Measurements from ENCODE around the gene PRSS8.

The PRSS8 gene

DNA sequence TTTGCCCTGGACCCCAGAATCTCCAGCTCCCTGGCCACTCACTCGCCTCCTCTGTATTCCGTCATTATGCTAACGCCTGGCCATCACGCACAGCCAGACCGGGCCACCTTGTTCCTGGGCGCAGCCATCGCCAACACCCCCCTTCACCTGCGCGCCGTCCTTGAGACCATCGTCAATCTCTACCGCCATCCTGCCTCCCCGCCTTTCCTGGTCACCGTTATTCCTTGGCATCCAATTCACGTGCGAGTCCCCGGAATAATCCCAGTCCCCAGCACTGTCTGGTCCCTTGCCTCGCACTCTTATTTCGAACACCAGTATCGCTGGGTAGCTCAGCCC lies 41.5 kb downstream of the PRSS8 start:
- Histone ChIP-seq H3K27ac (ENCODE audit: low read depth, low read length, severe bottlenecking) (peak overlapping the region; percentile 78), H3K4me3 (ENCODE audit: extremely low read depth, insufficient read depth, low read length, poor library complexity, severe bottlenecking) (peak overlapping the region; percentile 94), H3K9me3 (ENCODE audit: control insufficient read depth, low read length) (no peaks in the 10 kb centered on the region), H3K36me3 (ENCODE audit: control insufficient read depth, insufficient read depth, low read length) (peaks cover 29% of the 10 kb centered on the region), H3K4me1 (ENCODE audit: control insufficient read depth, insufficient read depth, low read length, poor library complexity, severe bottlenecking) (peaks cover 7% of the 10 kb centered on the region)
- 0 to 1% methylated on average over 18 to 20 of the region's 20 CpGs for WGBS, 2 experiments (ENCODE audit: insufficient coverage in 2 of 2)

DNA sequence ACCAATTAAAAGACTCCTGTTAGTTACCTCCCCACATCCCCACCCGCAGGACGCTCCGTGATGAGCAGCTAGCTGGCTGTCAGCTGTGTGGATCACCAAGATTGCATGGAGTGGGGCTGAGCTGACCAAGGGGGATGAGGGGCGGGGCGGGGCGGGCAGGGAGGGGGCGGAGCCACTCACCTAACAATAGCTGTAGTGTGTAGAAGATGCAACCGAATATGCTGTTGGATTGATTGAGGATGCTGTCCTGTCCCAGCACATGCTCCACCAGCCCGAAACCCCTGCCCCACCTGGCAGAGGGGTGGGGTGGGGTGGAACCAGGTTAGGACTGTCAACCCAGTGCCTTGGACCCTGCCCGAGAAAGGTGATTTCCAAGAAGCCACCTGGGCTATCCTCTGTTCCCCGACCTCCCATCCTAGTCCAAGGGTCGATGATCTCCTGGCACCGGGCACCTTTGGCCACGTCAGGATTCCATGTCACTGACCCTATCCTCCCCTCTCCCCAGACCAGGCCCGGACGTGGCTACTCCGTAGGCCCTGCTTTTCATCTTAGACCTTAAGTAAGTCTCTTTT lies 42.3 kb downstream of the PRSS8 start:
- Histone ChIP-seq H3K27ac (ENCODE audit: low read depth, low read length, severe bottlenecking) (no peak overlapping the region), H3K4me3 (ENCODE audit: extremely low read depth, insufficient read depth, low read length, poor library complexity, severe bottlenecking) (peak overlapping the region; percentile 94), H3K4me1 (ENCODE audit: control insufficient read depth, insufficient read depth, low read length, poor library complexity, severe bottlenecking) (peaks cover 7% of the 10 kb centered on the region), H3K36me3 (ENCODE audit: control insufficient read depth, insufficient read depth, low read length) (peaks cover 37% of the 10 kb centered on the region), H3K9me3 (ENCODE audit: control insufficient read depth, low read length) (no peaks in the 10 kb centered on the region)
- 29 to 36% methylated on average over 7 to 8 of the region's 17 CpGs for WGBS, 2 experiments (ENCODE audit: insufficient coverage in 2 of 2)

GRCh38 chr16:31092330-31092729 lies 43.2 kb downstream of the PRSS8 start:
- H3K4me1 ChIP-seq (ENCODE audit: control insufficient read depth, insufficient read depth, low read length, poor library complexity, severe bottlenecking): peaks cover 7% of the 10 kb centered on the region
- no peak overlapping the region for H3K4me3 ChIP-seq (ENCODE audit: extremely low read depth, insufficient read depth, low read length, poor library complexity, severe bottlenecking)
- H3K9me3 ChIP-seq (ENCODE audit: control insufficient read depth, low read length): no peaks in the 10 kb centered on the region
- peaks cover 46% of the 10 kb centered on the region for H3K36me3 ChIP-seq (ENCODE audit: control insufficient read depth, insufficient read depth, low read length)
- 100% methylated on average over 2 to 3 of the region's 5 CpGs for WGBS, 2 experiments (ENCODE audit: insufficient coverage in 2 of 2)
- H3K27ac ChIP-seq (ENCODE audit: low read depth, low read length, severe bottlenecking): no peak overlapping the region

- Histone ChIP-seq H3K9me3 (ENCODE audit: control insufficient read depth, low read length) (no peaks in the 10 kb centered on the region), H3K4me1 (ENCODE audit: control insufficient read depth, insufficient read depth, low read length, poor library complexity, severe bottlenecking) (peaks cover 7% of the 10 kb centered on the region), H3K27ac (ENCODE audit: low read depth, low read length, severe bottlenecking) (no peak overlapping the region), H3K4me3 (ENCODE audit: extremely low read depth, insufficient read depth, low read length, poor library complexity, severe bottlenecking) (no peak overlapping the region), H3K36me3 (ENCODE audit: control insufficient read depth, insufficient read depth, low read length) (peaks cover 54% of the 10 kb centered on the region)
- 85% methylated on average over 2 of the region's 2 CpGs; no CpG with 5 or more reads in 1 of the 2 experiments for WGBS, 2 experiments (ENCODE audit: insufficient coverage in 2 of 2)
Observed at GRCh38 chr16:31090540-31090939, 45.0 kb downstream of the PRSS8 start.

GRCh38 chr16:31089199-31089598 lies 46.3 kb downstream of the PRSS8 start:
- H3K27ac ChIP-seq (ENCODE audit: low read depth, low read length, severe bottlenecking): no peak overlapping the region
- H3K9me3 ChIP-seq (ENCODE audit: control insufficient read depth, low read length): no peaks in the 10 kb centered on the region
- 96 to 100% methylated on average over 3 of the region's 8 CpGs for WGBS, 2 experiments (ENCODE audit: insufficient coverage in 2 of 2)
- no peak overlapping the region for H3K4me3 ChIP-seq (ENCODE audit: extremely low read depth, insufficient read depth, low read length, poor library complexity, severe bottlenecking)
- H3K4me1 ChIP-seq (ENCODE audit: control insufficient read depth, insufficient read depth, low read length, poor library complexity, severe bottlenecking): peaks cover 7% of the 10 kb centered on the region
- H3K36me3 ChIP-seq (ENCODE audit: control insufficient read depth, insufficient read depth, low read length): peaks cover 60% of the 10 kb centered on the region

GRCh38 chr16:31088459-31089183 lies 46.9 kb downstream of the PRSS8 start, which contains the start of gene PRSS53:
Gene PRSS53 (minus strand): TSS chr16:31088943. CDS start chr16:31088809, 134 bp downstream.
- Histone ChIP-seq H3K4me1 (ENCODE audit: control insufficient read depth, insufficient read depth, low read length, poor library complexity, severe bottlenecking) (peaks cover 7% of the 10 kb centered on the region), H3K4me3 (ENCODE audit: extremely low read depth, insufficient read depth, low read length, poor library complexity, severe bottlenecking) (no peak within 1 kb of the TSS), H3K36me3 (ENCODE audit: control insufficient read depth, insufficient read depth, low read length) (peaks cover 65% of the 10 kb centered on the region), H3K27ac (ENCODE audit: low read depth, low read length, severe bottlenecking) (no peak within 1 kb of the TSS), H3K9me3 (ENCODE audit: control insufficient read depth, low read length) (no peaks in the 10 kb centered on the region)
- WGBS, 2 experiments (ENCODE audit: insufficient coverage in 2 of 2): 90 to 94% methylated on average over 10 to 11 of the region's 15 CpGs

DNA sequence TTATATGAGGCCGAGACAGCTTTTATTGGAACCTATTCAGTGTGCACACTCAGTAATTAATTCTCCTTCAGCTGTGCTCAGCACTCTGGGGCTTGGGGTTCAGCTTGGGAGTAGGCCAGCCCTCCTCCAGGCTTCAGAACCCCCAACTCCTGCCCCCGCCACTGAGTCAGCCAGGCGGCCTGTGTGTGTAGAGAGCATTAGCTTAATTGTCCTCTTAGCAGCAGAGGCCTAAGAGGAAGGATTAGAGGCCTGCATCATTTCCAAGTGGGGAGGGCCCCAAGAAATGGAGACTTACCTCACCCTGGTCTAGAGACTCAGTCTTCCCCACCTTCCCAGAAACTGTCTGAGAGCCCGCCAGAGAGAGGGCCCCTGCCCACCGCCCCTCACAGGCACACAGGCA lies 47.6 kb downstream of the PRSS8 start:
- Histone ChIP-seq H3K9me3 (ENCODE audit: control insufficient read depth, low read length) (no peaks in the 10 kb centered on the region), H3K27ac (ENCODE audit: low read depth, low read length, severe bottlenecking) (no peak overlapping the region), H3K4me1 (ENCODE audit: control insufficient read depth, insufficient read depth, low read length, poor library complexity, severe bottlenecking) (peaks cover 7% of the 10 kb centered on the region), H3K4me3 (ENCODE audit: extremely low read depth, insufficient read depth, low read length, poor library complexity, severe bottlenecking) (no peak overlapping the region), H3K36me3 (ENCODE audit: control insufficient read depth, insufficient read depth, low read length) (peaks cover 71% of the 10 kb centered on the region)
- WGBS, 2 experiments (ENCODE audit: insufficient coverage in 2 of 2): 100% methylated on average over 1 of the region's 5 CpGs

DNA sequence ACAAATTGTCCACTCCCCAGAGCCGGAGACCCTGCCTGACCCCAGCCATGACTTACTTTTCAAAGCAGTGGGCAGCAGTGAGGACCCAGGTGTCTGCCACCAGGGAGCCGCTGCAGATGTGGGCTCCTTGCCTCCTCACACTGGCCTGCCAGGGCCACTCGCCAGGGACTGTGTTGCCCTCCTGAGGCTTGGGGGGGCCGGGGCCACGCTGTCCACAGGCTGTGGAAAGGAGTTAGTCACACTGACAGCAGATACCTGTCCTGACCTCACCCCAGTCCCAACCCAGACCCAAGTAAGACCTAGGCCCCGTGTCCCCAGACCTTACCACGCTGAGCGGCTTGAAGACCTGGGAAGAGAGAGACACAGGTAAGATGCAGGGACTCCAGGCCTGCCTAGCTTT lies 48.0 kb downstream of the PRSS8 start:
- peaks cover 75% of the 10 kb centered on the region for H3K36me3 ChIP-seq (ENCODE audit: control insufficient read depth, insufficient read depth, low read length)
- WGBS, 2 experiments (ENCODE audit: insufficient coverage in 2 of 2): 94 to 97% methylated on average over 4 to 7 of the region's 8 CpGs

GRCh38 chr16:31086629-31086906 lies 49.0 kb downstream of the PRSS8 start:
- no peak overlapping the region for H3K27ac ChIP-seq (ENCODE audit: low read depth, low read length, severe bottlenecking)
- H3K4me3 ChIP-seq (ENCODE audit: extremely low read depth, insufficient read depth, low read length, poor library complexity, severe bottlenecking): no peak overlapping the region
- 86 to 89% methylated on average over 4 to 5 of the region's 6 CpGs for WGBS, 2 experiments (ENCODE audit: insufficient coverage in 2 of 2)
- peaks cover 7% of the 10 kb centered on the region for H3K4me1 ChIP-seq (ENCODE audit: control insufficient read depth, insufficient read depth, low read length, poor library complexity, severe bottlenecking)
- H3K36me3 ChIP-seq (ENCODE audit: control insufficient read depth, insufficient read depth, low read length): peaks cover 73% of the 10 kb centered on the region
- H3K9me3 ChIP-seq (ENCODE audit: control insufficient read depth, low read length): no peaks in the 10 kb centered on the region

More for the DNA sequence above, 48.0 kb downstream of the PRSS8 start:
- H3K4me3 ChIP-seq (ENCODE audit: extremely low read depth, insufficient read depth, low read length, poor library complexity, severe bottlenecking): no peak overlapping the region
- H3K4me1 ChIP-seq (ENCODE audit: control insufficient read depth, insufficient read depth, low read length, poor library complexity, severe bottlenecking): peaks cover 7% of the 10 kb centered on the region
- peak overlapping the region; percentile 16 for H3K27ac ChIP-seq (ENCODE audit: low read depth, low read length, severe bottlenecking)
- no peaks in the 10 kb centered on the region for H3K9me3 ChIP-seq (ENCODE audit: control insufficient read depth, low read length)

DNA sequence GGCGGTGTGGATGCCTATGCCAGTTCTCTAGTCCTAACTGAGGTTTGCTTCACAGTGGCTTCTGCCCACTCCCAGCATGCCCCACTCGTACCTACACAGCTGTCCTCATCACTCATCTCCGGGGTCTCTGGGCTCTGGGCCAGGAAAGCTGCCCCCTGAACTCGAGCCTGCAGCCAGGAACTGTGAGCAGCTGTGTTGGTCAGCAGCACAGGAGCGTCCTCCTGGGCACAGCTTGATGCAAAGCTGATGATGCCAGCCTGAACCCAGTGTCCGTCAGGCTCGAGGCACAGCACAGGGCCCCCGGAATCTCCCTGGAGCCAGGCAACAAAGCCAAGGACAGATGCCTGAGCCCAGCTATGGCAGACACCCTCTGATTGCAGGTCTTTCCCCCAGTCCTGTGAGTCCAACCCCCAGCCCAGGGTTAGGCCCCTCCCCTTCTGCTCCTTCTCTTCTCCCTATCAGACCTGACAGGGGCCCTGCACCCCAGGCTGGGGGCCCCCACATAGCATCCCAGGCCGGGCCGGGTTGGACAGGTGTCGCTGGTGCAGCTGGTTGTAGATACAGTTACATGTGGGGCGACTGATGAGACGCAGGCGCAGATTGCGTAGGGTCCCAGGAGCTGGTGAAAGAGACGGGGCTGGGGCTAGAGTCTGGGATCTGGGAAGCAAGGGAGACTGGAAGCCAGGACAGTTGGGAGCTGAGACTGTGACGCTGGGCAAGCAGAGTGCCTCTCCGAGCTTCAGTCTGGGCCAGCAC lies 49.5 kb downstream of the PRSS8 start:
- no peaks in the 10 kb centered on the region for H3K9me3 ChIP-seq (ENCODE audit: control insufficient read depth, low read length)
- WGBS, 2 experiments (ENCODE audit: insufficient coverage in 2 of 2): 95 to 96% methylated on average over 18 of the region's 18 CpGs
- peaks cover 71% of the 10 kb centered on the region for H3K36me3 ChIP-seq (ENCODE audit: control insufficient read depth, insufficient read depth, low read length)
- no peak overlapping the region for H3K4me3 ChIP-seq (ENCODE audit: extremely low read depth, insufficient read depth, low read length, poor library complexity, severe bottlenecking)
- H3K27ac ChIP-seq (ENCODE audit: low read depth, low read length, severe bottlenecking): no peak overlapping the region
- peaks cover 5% of the 10 kb centered on the region for H3K4me1 ChIP-seq (ENCODE audit: control insufficient read depth, insufficient read depth, low read length, poor library complexity, severe bottlenecking)

DNA sequence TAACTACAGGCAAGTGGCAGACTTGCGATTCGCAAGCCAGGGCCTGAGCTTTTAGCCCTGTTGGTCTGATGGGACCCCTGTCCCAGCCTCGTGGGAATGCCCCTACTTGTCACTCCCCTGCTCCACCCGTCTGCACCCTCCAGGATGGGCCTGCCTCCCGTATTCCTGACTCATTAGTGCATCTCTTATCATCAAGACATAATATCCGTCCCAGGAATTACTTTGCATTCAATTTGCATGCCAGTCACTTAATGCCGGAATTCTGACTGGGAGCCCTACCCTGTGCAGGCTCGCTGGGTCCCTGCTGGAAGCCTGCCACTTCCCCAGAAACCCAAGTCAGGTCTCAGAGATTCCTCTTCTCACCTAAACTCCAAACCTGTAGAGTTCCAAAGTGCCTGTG lies 50.1 kb downstream of the PRSS8 start:
- Histone ChIP-seq H3K9me3 (ENCODE audit: control insufficient read depth, low read length) (no peaks in the 10 kb centered on the region), H3K4me3 (ENCODE audit: extremely low read depth, insufficient read depth, low read length, poor library complexity, severe bottlenecking) (no peak overlapping the region), H3K36me3 (ENCODE audit: control insufficient read depth, insufficient read depth, low read length) (peaks cover 71% of the 10 kb centered on the region), H3K27ac (ENCODE audit: low read depth, low read length, severe bottlenecking) (no peak overlapping the region), H3K4me1 (ENCODE audit: control insufficient read depth, insufficient read depth, low read length, poor library complexity, severe bottlenecking) (no peaks in the 10 kb centered on the region)
- 84 to 91% methylated on average over 7 to 8 of the region's 8 CpGs for WGBS, 2 experiments (ENCODE audit: insufficient coverage in 2 of 2)
